ENCODE results near the gene IMPDH2.

DNA sequence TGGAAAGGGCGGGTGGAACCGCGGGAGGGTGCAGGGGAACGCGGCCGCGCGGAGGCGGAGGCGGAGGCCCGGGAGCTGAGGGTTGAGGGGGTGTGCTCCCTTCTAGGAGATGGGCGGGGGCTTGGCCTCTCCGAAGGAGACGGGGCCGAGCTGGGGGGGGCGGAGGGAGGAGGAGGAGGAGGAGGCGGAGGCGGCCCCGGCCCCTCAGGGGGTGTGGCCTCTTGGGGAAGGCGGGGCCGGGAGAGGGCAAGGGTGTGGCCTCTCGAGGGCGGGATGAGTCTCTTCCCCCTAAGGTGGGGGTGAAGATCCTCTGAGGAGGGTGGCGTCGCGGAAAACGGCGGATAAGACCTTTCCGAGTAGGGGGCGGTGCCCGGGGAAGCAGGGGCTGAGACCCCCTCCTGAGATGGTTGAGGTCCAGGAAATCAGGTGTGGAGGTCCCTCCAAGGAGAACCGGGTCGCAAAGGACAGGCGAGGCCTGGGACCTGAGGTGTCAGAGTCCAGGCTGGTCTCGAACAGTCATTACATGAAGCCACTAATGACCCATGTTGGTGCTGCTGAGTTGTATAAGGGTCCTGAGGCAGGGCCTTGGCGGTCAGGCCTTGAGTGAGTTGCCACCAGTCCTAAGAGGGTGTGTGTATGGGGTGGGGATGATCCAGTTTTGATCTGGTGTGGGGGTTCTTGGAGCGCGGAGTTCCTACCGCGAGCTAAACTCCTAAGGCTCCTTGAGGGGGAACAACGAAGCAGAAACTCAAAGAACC is 21.2 kb downstream of the IMPDH2 start:
- TF ChIP-seq, protein P1, sequence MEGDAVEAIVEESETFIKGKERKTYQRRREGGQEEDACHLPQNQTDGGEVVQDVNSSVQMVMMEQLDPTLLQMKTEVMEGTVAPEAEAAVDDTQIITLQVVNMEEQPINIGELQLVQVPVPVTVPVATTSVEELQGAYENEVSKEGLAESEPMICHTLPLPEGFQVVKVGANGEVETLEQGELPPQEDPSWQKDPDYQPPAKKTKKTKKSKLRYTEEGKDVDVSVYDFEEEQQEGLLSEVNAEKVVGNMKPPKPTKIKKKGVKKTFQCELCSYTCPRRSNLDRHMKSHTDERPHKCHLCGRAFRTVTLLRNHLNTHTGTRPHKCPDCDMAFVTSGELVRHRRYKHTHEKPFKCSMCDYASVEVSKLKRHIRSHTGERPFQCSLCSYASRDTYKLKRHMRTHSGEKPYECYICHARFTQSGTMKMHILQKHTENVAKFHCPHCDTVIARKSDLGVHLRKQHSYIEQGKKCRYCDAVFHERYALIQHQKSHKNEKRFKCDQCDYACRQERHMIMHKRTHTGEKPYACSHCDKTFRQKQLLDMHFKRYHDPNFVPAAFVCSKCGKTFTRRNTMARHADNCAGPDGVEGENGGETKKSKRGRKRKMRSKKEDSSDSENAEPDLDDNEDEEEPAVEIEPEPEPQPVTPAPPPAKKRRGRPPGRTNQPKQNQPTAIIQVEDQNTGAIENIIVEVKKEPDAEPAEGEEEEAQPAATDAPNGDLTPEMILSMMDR (IDR thresholded peaks at IDR 0.05), result no peak
- TF ChIP-seq POLR2A (IDR thresholded peaks at IDR 0.05) (no peak), EP300 (IDR thresholded peaks at IDR 0.05) (no peak), POLR2AphosphoS5 (IDR thresholded peaks at IDR 0.05) (no peak)
